ENCODE measurements around the gene DCST2.

GRCh38 chr1:154973344-154974101 lies 60.1 kb downstream of the DCST2 start:
- TF ChIP-seq EZH2 (IDR thresholded peaks at IDR 0.05; ENCODE audit: borderline replicate concordance, low read depth, low read length, poor library complexity, severe bottlenecking) (no peak), CTCF (conservative IDR thresholded peaks at IDR 0.05; ENCODE audit: low read depth, low read length) (peak; percentile 41; the same call in 1 of the 2 replicates)
